SK-N-MC (cell line): Measurements from ENCODE around the gene PRKAR1B.

Source experiments
- EZH2 ChIP-seq: fragments of 200-600 bp; sonication (generic); IDR thresholded peaks from one replicate; pipeline ENCODE4 v1.6.1; 2017; ENCODE audit warnings: antibody characterized with exemption
- POLR2AphosphoS5 ChIP-seq: IDR thresholded peaks from 2 replicates; pipeline ENCODE4 v1.6.1; 2012; ENCODE audit warnings: mild to moderate bottlenecking, low read depth, low read length, borderline replicate concordance

DNA sequence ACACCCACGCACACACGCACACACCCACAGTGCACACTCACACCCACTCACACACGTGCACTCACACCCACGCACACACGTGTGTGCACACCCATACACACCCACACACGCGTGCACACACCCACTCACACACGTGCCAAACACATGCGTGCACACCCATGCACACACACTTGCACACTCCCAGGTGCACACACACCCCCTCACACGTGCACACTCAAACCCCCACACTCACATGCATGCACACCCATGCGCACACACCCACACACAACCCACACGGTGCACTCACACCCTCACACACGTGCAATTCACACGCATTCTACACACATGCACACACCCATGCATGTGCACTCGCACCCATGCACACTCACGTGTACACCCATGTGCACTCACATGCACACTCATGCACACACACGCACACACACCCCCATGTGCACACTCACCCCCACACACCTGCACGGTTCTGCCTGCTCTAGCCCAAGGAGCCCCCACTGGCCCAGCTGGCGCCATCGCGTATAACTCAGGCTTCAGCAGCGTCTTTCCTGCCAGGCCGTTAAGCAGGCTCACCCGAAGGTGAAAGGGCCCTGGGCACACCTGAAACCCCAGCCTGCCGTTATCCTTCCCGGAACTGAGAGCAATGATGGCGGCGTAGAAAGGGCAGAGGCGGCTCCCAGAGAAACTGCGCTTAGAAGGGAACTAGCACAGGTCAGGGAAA, 143.5 kb downstream of the PRKAR1B start:
- TF ChIP-seq POLR2AphosphoS5 (no peak), EZH2 (no peak)
